Measurements from ENCODE around the gene LAMA5.

Gene LAMA5

GRCh38 chr20:62263396-62263795 is 103.7 kb downstream of the LAMA5 start:
- peaks cover 0 to 2% of the 10 kb centered on the region in 2 donors for H3K9me3 ChIP-seq (ENCODE audit: control insufficient read depth in 2 of 2, low read length in 2 of 2)
- peaks cover 62 to 67% of the 10 kb centered on the region in 2 donors for H3K36me3 ChIP-seq (ENCODE audit: control insufficient read depth in 2 of 2, insufficient read depth in 2 of 2, low read length in 2 of 2)
- H3K4me3 ChIP-seq (ENCODE audit: low read length in 2 of 2), result no peak overlapping the region
- no peak overlapping the region for H3K27ac ChIP-seq (ENCODE audit: low read depth in 2 of 2, low read length in 2 of 2)
- no peak overlapping the region for H3K9ac ChIP-seq (ENCODE audit: low read depth in 1 of 2, low read length in 2 of 2)
- H3K27me3 ChIP-seq (ENCODE audit: control insufficient read depth in 2 of 2, insufficient read depth in 2 of 2, low read length in 2 of 2), result no peaks in the 10 kb centered on the region
- H3K4me1 ChIP-seq (ENCODE audit: control insufficient read depth in 2 of 2, insufficient read depth in 2 of 2, low read length in 2 of 2), result no peaks in the 10 kb centered on the region

- no peak overlapping the region for H3K4me3 ChIP-seq (ENCODE audit: low read length in 2 of 2)
- peaks cover 0 to 2% of the 10 kb centered on the region in 2 donors for H3K9me3 ChIP-seq (ENCODE audit: control insufficient read depth in 2 of 2, low read length in 2 of 2)
- no peak overlapping the region for H3K9ac ChIP-seq (ENCODE audit: low read depth in 1 of 2, low read length in 2 of 2)
- peaks cover 66 to 67% of the 10 kb centered on the region in 2 donors for H3K36me3 ChIP-seq (ENCODE audit: control insufficient read depth in 2 of 2, insufficient read depth in 2 of 2, low read length in 2 of 2)
- no peak overlapping the region for H3K27ac ChIP-seq (ENCODE audit: low read depth in 2 of 2, low read length in 2 of 2)
- no peaks in the 10 kb centered on the region for H3K4me1 ChIP-seq (ENCODE audit: control insufficient read depth in 2 of 2, insufficient read depth in 2 of 2, low read length in 2 of 2)
- no peaks in the 10 kb centered on the region for H3K27me3 ChIP-seq (ENCODE audit: control insufficient read depth in 2 of 2, insufficient read depth in 2 of 2, low read length in 2 of 2)
Observed at GRCh38 chr20:62262064-62262463, 105.0 kb downstream of the LAMA5 start.

GRCh38 chr20:62259294-62259565 is 107.9 kb downstream of the LAMA5 start:
- Histone ChIP-seq H3K27ac (ENCODE audit: low read depth in 2 of 2, low read length in 2 of 2) (no peak overlapping the region), H3K9me3 (ENCODE audit: control insufficient read depth in 2 of 2, low read length in 2 of 2) (no peaks in the 10 kb centered on the region), H3K4me3 (ENCODE audit: low read length in 2 of 2) (no peak overlapping the region), H3K4me1 (ENCODE audit: control insufficient read depth in 2 of 2, insufficient read depth in 2 of 2, low read length in 2 of 2) (no peaks in the 10 kb centered on the region), H3K27me3 (ENCODE audit: control insufficient read depth in 2 of 2, insufficient read depth in 2 of 2, low read length in 2 of 2) (no peaks in the 10 kb centered on the region), H3K36me3 (ENCODE audit: control insufficient read depth in 2 of 2, insufficient read depth in 2 of 2, low read length in 2 of 2) (peaks cover 52 to 67% of the 10 kb centered on the region in 2 donors), H3K9ac (ENCODE audit: low read depth in 1 of 2, low read length in 2 of 2) (no peak overlapping the region)
